ENCODE data around the gene TSPAN9.

TSPAN9 gene

DNA sequence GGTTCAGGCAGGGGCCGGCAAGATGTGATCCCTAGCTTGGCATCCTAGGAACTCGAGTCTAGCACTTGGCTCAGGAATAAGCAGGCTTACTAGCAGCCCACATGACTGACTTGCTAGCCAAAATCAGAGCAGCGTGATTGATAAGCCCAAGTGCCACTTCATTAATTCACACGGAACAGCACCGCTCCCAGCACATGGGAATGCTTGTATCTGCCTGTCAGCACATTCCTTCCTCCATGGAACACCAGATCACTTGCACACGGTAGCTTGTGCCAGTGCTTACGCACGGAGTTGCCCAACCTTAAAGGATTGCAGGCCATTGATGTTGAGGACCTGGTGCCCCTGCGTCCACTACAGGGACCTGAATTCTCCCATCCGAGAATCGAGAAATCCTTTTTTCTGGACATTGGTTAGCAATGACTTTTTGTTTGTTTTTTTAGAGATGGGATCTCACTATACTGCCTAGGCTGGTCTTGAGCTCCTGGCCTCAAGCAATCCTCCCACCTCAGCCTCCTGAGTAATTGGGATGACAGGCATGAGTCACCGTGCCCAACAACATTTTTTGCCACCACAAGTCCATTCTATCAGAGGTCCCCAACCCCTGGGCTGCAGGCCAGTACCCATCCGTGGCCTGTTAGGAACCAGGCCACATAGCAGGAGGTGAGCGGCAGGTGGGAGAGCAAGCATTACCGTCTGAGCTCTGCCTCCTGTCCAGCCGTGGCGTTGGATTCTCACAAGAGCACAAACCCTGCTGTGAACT is 30.6 kb upstream of the TSPAN9 start:
- DNase-seq (ENCODE audit: low read depth): no peak
- TF ChIP-seq, protein P1, sequence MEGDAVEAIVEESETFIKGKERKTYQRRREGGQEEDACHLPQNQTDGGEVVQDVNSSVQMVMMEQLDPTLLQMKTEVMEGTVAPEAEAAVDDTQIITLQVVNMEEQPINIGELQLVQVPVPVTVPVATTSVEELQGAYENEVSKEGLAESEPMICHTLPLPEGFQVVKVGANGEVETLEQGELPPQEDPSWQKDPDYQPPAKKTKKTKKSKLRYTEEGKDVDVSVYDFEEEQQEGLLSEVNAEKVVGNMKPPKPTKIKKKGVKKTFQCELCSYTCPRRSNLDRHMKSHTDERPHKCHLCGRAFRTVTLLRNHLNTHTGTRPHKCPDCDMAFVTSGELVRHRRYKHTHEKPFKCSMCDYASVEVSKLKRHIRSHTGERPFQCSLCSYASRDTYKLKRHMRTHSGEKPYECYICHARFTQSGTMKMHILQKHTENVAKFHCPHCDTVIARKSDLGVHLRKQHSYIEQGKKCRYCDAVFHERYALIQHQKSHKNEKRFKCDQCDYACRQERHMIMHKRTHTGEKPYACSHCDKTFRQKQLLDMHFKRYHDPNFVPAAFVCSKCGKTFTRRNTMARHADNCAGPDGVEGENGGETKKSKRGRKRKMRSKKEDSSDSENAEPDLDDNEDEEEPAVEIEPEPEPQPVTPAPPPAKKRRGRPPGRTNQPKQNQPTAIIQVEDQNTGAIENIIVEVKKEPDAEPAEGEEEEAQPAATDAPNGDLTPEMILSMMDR (IDR thresholded peaks at IDR 0.05; ENCODE audit: low read depth, low read length): no peak
- TF ChIP-seq MYC (IDR thresholded peaks at IDR 0.05; ENCODE audit: low read depth, low read length) (no peak), POLR2A (IDR thresholded peaks at IDR 0.05; ENCODE audit: extremely low read depth, insufficient read length) (no peak)
- TF ChIP-seq, protein P2, sequence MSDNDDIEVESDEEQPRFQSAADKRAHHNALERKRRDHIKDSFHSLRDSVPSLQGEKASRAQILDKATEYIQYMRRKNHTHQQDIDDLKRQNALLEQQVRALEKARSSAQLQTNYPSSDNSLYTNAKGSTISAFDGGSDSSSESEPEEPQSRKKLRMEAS (IDR thresholded peaks at IDR 0.05; ENCODE audit: low read depth, low read length): no peak
- no peak overlapping the region for H3K4me3 ChIP-seq (ENCODE audit: low read depth, low read length)

DNA sequence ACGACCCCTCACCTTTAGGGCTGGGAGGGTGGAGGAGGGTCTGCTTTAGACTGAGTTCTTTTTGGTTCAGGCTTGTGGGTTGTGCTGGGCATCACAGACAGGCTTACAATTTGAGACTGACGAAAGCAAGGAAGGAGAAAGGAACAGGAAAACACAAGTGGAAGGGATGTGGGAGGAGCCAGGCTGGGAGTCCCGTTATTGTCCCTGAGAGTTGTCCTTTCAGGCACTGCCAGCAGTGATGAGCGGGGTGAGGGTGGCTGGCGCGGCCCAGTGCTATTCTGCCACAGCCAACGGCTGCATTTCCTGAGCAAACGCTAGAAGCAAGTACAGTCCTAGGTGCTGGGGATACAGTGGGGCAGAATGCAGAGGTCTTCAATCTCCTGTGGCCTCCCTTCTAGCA is 29.2 kb upstream of the TSPAN9 start:
- no peak for DNase-seq (ENCODE audit: low read depth)
- no peak overlapping the region for H3K4me3 ChIP-seq (ENCODE audit: low read depth, low read length)
- TF ChIP-seq MYC (IDR thresholded peaks at IDR 0.05; ENCODE audit: low read depth, low read length) (no peak), POLR2A (IDR thresholded peaks at IDR 0.05; ENCODE audit: extremely low read depth, insufficient read length) (no peak)
- TF ChIP-seq, protein P2 (IDR thresholded peaks at IDR 0.05; ENCODE audit: low read depth, low read length): no peak
- TF ChIP-seq, protein P1 (IDR thresholded peaks at IDR 0.05; ENCODE audit: low read depth, low read length): no peak

DNA sequence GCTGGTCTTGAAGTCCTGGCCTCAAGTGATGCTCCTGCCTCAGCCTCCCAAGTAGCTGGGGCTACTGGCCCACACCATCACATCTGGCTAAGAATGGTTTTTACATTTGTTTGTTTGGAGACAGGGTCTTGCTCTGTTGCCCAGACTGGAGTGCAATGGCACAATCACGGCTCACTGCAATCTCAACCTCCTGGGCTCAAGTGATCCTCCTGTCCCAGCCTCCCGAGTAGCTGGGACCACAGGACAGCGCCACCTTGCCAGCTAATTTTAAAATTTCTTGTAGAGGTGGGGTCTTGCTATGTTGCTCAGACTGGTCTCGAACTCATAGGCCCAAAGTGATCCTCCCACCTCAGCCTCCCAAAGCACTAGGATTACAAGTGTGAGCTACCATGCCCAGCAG is 28.6 kb upstream of the TSPAN9 start:
- no peak for TF ChIP-seq POLR2A (IDR thresholded peaks at IDR 0.05; ENCODE audit: extremely low read depth, insufficient read length)
- TF ChIP-seq, protein P2 (IDR thresholded peaks at IDR 0.05; ENCODE audit: low read depth, low read length): no peak
- TF ChIP-seq, protein P1 (IDR thresholded peaks at IDR 0.05; ENCODE audit: low read depth, low read length): no peak
- TF ChIP-seq MYC (IDR thresholded peaks at IDR 0.05; ENCODE audit: low read depth, low read length): no peak
- no peak overlapping the region for H3K4me3 ChIP-seq (ENCODE audit: low read depth, low read length)
- no peak for DNase-seq (ENCODE audit: low read depth)

DNA sequence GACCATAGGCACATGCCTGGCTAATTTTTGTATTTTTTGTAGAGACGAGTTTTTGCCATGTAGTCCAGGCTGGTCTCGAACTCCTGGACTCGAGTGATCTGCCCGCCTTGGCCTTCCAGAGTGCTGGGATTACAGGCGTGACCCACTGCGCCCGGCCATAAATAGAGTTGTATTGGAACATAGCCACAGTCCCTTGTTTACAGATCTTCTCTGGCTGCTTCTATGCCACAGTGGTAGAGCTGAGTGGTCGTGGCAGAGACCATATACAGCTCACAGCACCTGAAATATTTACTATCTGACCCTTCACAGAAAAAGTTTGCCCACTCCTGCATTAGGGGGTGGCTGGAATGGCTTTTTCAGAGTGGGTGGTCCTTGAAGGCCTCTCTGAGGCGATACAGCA is 28.0 kb upstream of the TSPAN9 start:
- no peak overlapping the region for H3K4me3 ChIP-seq (ENCODE audit: low read depth, low read length)
- DNase-seq (ENCODE audit: low read depth): no peak
- TF ChIP-seq, protein P2 (IDR thresholded peaks at IDR 0.05; ENCODE audit: low read depth, low read length): no peak
- no peak for TF ChIP-seq POLR2A (IDR thresholded peaks at IDR 0.05; ENCODE audit: extremely low read depth, insufficient read length)
- TF ChIP-seq, protein P1 (IDR thresholded peaks at IDR 0.05; ENCODE audit: low read depth, low read length): no peak
- no peak for TF ChIP-seq MYC (IDR thresholded peaks at IDR 0.05; ENCODE audit: low read depth, low read length)

DNA sequence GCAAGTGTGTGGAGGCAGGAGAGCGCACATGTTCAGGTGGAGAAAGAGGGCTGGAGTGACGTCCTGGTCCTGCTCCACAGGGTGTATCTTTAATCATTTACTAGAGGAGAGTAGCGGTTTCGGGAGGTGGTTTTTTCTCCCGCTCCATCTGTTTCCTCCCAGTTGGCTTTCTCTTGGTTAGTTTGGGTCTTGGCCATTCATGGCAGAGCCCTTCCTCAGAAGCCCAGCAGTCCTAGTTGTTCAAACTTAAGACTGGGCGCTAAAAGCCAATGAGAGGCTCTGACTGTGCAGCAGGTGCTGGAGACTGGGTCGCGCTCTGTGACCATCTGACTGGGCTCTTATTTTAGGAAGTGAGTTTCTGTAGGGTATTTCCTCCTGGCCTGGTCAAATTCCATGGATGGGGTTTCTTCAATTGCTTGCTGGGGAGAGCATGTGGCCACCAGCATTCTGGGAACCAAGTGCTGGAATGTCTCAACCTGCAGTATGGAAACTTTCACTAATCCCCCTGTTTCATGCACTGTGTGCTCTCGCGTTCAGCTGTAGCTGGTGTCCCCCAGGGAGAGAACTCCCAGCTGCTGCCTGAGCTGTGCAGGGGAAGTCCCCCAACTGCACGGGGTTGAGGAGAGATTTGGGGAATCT is 27.4 kb upstream of the TSPAN9 start:
- TF ChIP-seq, protein P1 (IDR thresholded peaks at IDR 0.05; ENCODE audit: low read depth, low read length): no peak
- TF ChIP-seq, protein P2 (IDR thresholded peaks at IDR 0.05; ENCODE audit: low read depth, low read length): no peak
- no peak for TF ChIP-seq POLR2A (IDR thresholded peaks at IDR 0.05; ENCODE audit: extremely low read depth, insufficient read length)
- TF ChIP-seq MYC (IDR thresholded peaks at IDR 0.05; ENCODE audit: low read depth, low read length): no peak
- no peak overlapping the region for H3K4me3 ChIP-seq (ENCODE audit: low read depth, low read length)
- DNase-seq (ENCODE audit: low read depth): no peak

All from NB4 (cell line).